Sigmoid colon (tissue), 4 donors: ENCODE data around the gene RSF1.

Source experiments
- CTCF ChIP-seq, 4 experiments: fragments of 450-650 bp in 3 of 4; fragments of 200-600 bp in 1 of 4; IDR thresholded peaks; one replicate each; pipeline ENCODE4 v1.5.1; 2016 to 2019; ENCODE audit warnings: antibody characterized with exemption in 4 of 4, mild to moderate bottlenecking in 3 of 4, moderate library complexity in 2 of 4
- POLR2A ChIP-seq, 2 donors: fragments of 450-650 bp; IDR thresholded peaks; one replicate each; pipeline ENCODE4 v1.6.1; 2016; ENCODE audit warnings: antibody characterized with exemption in 2 of 2, mild to moderate bottlenecking in 2 of 2, moderate library complexity in 2 of 2
- POLR2AphosphoS5 ChIP-seq, 4 donors: sonication (generic); formaldehyde crosslinking; IDR thresholded peaks; one replicate each; pipeline ENCODE4 v1.6.1; 2017; ENCODE audit warnings: antibody characterized with exemption in 4 of 4

DNA sequence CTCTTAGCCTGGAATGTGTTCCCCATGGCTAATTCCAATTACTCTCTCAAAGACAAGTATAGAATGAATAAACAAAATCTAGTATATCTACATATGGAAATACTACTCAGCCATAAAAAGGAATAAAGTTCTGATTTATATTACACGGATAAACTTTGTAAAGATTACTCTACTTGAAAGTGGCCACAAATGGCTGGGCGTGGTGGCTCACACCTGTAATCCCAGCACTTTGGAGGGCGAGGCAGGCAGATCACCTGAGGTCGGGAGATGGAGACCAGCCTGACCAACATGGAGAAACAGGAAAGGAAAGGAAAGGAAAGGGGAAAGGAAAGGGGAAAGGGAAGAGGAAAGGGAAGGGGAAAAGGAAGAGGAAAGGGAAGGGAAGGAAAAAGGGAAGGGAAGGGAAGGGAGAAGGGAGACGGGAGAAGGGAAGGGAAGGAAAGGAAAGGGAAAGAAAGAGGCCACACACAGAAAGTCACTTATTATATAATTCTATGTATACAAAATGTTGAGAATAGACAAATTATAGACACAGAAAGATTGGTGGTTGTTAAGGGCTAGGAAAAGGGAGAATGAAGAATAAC is 92.2 kb downstream of the RSF1 start:
- TF ChIP-seq CTCF (IDR thresholded peaks at IDR 0.05) (no peak), POLR2AphosphoS5 (IDR thresholded peaks at IDR 0.05) (no peak), POLR2A (IDR thresholded peaks at IDR 0.05) (no peak)
